Mucosa of rectum (tissue), 2 donors: ENCODE data around the gene USP24.
"Not testable (repeated sequence)": the region's sequence is repeated elsewhere in the genome, so short reads cannot be mapped to it uniquely, and the experiment has no call there.

Experiments
- H3K27ac ChIP-seq, 2 donors: one replicate each; pipeline ENCODE4 v1.7.0; 2013; ENCODE audit warnings: inconsistent platforms in 2 of 2, low read depth in 2 of 2, low read length in 2 of 2
- H3K27me3 ChIP-seq, 2 donors: one replicate each; pipeline ENCODE4 v1.7.0; 2013; ENCODE audit warnings: low read length in 2 of 2; ENCODE audit not compliant: control insufficient read depth in 2 of 2, insufficient read depth in 2 of 2
- H3K36me3 ChIP-seq, 2 donors: one replicate each; pipeline ENCODE4 v1.7.0; 2013; ENCODE audit warnings: low read length in 2 of 2; ENCODE audit not compliant: control insufficient read depth in 2 of 2, insufficient read depth in 2 of 2
- H3K4me1 ChIP-seq, 2 donors: one replicate each; pipeline ENCODE4 v1.7.0; 2013; ENCODE audit warnings: low read length in 2 of 2, mild to moderate bottlenecking in 1 of 2; ENCODE audit not compliant: control insufficient read depth in 2 of 2, insufficient read depth in 2 of 2
- H3K4me3 ChIP-seq, 2 donors: one replicate each; pipeline ENCODE4 v1.7.0; 2013; ENCODE audit warnings: low read length in 2 of 2
- H3K9ac ChIP-seq, 2 donors: one replicate each; pipeline ENCODE4 v1.7.0; 2013; ENCODE audit warnings: low read length in 2 of 2, low read depth in 1 of 2, mild to moderate bottlenecking in 1 of 2
- H3K9me3 ChIP-seq, 2 donors: one replicate each; pipeline ENCODE4 v1.7.0; 2013; ENCODE audit warnings: low read length in 2 of 2; ENCODE audit not compliant: control insufficient read depth in 2 of 2
- donor health status: healthy.
- donor health status: Normal muscosa, but diverticular disease.

Gene USP24

DNA sequence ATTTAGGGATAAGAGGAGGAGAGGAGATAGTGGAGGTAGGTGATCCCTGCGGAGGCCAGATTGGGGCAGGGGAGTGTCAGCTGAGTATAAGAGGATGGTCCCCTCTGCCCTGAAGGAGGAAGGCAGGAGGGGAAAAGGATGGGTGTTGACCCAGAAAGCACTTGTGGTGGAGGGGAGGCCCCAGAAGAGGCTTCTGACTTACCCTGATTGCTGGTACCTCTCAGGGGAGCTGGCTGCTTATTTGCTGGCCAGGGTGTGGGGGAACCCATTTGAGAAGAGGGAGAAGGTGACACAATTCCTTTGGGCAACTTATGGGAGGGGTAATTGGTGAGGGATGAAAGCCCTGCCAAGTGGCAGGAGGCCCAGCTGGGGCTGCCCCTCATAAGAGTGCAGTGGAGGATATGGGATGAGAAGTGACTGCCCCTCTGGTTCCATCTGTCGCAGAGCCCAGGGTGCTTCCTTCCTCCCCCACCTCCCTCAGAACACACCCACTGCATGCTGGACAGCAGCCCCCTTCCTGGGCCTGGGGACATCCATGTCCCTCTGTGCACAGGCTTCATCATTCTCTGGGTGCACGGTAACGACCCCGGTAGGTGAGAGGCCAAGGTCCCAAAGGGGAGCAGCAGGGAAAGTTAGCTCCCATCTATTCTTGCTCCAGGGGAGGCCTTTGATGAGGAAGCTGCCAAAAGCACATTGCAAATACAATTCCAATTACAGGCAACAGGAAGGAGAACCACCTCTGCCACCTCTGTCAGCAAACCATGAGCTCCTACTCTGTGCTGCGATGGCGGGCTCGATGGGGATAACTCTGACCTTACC, 177.2 kb downstream of the USP24 start:
- Histone ChIP-seq H3K4me3 (no peak overlapping the region), H3K9me3 (no peaks in the 10 kb centered on the region), H3K9ac (no peak overlapping the region), H3K27me3 (peaks cover 0 to 28% of the 10 kb centered on the region in 2 donors), H3K4me1 (peaks cover 3 to 4% of the 10 kb centered on the region in 2 donors), H3K36me3 (no peaks in the 10 kb centered on the region), H3K27ac (no peak overlapping the region)

DNA sequence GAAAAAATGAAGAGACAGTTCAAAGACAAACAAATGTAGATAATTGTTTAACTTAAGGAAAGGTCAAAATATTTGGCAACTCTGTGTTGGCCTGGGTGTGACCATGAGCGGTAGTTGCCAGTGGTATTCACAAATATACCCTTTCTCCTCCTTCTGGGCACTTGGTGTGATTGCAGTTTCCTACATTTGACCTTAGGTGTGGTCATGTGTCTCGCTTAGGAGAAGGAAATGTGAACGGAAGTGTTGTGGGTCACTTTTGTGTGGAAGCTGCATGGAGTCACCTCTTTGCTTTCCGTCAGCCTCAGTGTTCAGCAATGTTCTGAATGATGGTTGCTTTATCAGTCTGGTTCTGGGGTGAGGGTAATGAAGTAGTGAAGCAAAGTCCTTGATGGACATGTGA, 179.3 kb downstream of the USP24 start:
- no peaks in the 10 kb centered on the region for H3K36me3 ChIP-seq
- no peaks in the 10 kb centered on the region for H3K9me3 ChIP-seq
- H3K4me3 ChIP-seq: no peak overlapping the region
- peaks cover 0 to 25% of the 10 kb centered on the region in 2 donors for H3K27me3 ChIP-seq
- peaks cover 3 to 4% of the 10 kb centered on the region in 2 donors for H3K4me1 ChIP-seq
- no peak overlapping the region for H3K27ac ChIP-seq
- H3K9ac ChIP-seq: no peak overlapping the region

DNA sequence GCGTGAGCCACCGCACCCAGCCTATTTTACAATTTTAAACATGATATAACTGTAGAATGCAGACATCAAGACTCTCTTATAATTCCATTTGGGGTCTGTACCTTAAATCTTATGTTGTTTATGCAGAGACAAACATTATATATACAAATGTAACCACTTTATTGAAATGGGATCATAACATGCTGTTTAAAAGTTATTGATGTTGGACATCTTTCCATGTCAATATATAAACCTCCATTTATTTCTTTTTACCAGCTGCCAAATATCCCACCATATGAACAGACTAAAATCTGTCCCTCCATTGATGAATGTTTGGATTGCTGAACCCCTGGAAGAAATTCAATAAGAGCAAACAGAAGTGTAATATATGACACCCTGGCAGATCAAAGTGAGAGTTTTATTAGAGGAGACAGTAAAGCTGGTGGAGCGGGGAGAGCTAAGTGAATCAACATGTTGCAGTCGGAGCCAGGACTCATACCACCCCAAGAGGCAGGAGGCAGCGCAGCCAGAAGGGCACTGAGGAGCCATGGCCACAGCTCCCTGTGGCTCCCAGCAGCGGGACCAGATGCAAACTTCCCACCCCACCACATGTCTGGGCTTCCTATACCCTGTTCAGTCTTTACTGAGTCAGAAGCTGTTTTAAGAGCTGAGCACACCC, 180.6 kb downstream of the USP24 start:
- H3K9ac ChIP-seq: no peak overlapping the region
- no peaks in the 10 kb centered on the region for H3K9me3 ChIP-seq
- no peaks in the 10 kb centered on the region for H3K36me3 ChIP-seq
- H3K27ac ChIP-seq: no peak overlapping the region
- peaks cover 0 to under 1% of the 10 kb centered on the region in 2 donors for H3K4me1 ChIP-seq
- no peak overlapping the region for H3K4me3 ChIP-seq
- peaks cover 0 to 22% of the 10 kb centered on the region in 2 donors for H3K27me3 ChIP-seq

DNA sequence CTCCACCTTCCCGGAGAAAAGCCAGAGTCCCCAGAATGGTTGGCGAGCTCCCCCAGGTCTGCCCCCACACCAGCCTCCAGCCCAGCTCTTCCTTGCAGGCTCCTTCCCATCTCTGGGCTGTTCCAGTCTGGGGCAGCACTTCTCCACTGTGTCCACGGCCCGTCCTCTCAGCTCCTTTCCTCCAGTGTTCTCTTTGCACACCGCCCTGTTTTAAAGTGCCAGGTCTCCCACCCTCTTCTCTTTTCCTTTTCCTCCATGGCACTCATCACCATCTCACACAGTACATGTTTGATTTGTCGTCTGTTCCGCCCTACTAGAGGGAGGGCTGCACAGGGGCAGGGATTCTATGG, 181.9 kb downstream of the USP24 start:
- Histone ChIP-seq H3K36me3 (no peaks in the 10 kb centered on the region), H3K27ac (no peak overlapping the region), H3K4me3 (no peak overlapping the region), H3K27me3 (peaks cover 0 to 13% of the 10 kb centered on the region in 2 donors), H3K4me1 (no peaks in the 10 kb centered on the region), H3K9ac (no peak overlapping the region), H3K9me3 (no peaks in the 10 kb centered on the region)

DNA sequence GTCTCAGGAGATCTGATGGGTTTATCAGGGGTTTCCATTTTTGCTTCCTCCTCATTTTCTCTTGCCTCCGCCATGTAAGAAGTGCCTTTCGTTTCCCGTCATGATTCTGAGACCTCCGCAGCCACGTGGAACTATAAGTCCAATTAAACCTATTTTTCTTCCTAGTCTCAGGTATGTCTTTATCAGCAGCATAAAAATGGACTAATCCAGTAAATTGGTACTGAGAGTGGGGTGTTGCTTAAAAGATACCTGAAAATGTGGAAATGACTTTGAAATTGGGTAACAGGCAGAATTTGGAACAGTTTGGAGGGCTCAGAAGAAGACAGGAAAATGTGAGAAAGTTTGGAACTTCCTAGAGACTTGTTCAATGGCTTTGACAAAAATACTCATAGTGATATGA, 184.1 kb downstream of the USP24 start:
- not testable (repeated sequence) for H3K4me3 ChIP-seq, H3K4me1 ChIP-seq, H3K27ac ChIP-seq, H3K9me3 ChIP-seq, H3K9ac ChIP-seq, H3K36me3 ChIP-seq
- H3K27me3 ChIP-seq: peaks cover 0 to 11% of the 10 kb centered on the region in 2 donors

DNA sequence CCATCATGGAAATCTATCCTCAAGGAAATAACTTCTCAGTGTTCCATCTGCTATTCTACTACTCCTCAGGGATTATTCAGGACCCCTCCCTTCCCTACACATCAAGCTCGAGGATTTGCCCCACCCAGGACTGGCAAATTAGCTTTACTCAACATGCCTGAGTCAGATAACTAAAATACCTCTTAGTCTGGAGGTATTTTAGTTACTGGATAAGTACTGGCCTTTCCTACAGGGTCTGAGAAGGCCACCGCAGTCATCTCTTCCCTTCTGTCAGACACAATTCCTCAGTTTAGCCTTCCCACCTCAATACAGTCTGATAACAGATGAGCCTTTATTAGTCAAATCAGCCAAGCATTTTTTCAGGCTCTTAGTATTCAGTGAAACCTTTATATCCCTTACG, 188.5 kb downstream of the USP24 start:
- not testable (repeated sequence) for H3K9ac ChIP-seq, H3K4me1 ChIP-seq, H3K27ac ChIP-seq, H3K36me3 ChIP-seq, H3K9me3 ChIP-seq, H3K4me3 ChIP-seq, H3K27me3 ChIP-seq

DNA sequence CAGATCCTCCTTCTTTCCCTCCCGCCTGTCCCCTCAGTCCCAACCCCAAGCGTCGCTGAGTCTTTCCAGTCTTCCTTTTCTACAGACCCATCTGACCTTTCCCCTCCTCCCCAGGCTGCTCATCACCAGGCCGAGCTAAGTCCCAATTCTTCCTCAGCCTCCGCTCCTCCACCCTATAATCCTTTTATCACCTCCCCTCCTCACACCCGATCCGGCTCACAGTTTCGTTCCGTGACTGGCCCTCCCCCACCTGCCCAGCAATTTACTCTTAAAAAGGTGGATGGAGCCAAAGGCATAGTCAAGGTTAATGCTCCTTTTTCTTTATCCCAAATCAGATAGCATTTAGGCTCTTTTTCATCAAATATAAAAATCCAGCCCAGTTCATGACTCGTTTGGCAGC, 191.0 kb downstream of the USP24 start:
- H3K4me1 ChIP-seq, H3K4me3 ChIP-seq, H3K9ac ChIP-seq, H3K36me3 ChIP-seq, H3K27me3 ChIP-seq, H3K27ac ChIP-seq, H3K9me3 ChIP-seq: not testable (repeated sequence)

DNA sequence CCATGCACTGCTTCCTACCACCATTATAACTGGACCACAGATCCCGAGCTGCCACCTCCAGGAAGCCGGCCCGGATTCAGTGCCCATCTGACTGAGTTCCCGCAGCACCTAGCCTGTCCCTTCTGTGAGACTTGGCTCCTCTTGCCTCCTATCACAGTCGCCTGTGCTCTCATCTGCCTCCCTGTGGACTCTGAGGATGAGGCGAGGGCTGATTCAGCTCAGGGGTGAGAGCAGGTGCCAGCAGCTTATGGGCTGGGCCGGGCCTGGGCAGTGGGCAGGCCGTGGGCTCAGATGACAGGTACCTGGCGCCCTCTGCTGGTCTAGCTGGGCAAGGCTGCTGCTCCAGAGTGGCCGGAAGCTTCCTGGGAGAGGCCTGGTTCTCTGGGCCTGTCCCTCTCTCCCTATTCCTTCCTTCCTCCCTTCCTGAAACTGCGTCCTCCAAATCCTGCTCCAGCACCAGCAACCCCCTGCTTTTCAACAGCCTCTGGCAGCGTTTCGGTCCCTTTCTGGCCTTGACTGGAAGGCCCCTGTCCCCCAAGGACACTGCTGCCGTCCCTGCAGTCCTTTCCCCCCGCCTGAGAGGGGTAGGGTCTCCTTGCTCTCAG, 193.1 kb downstream of the USP24 start:
- Histone ChIP-seq H3K9ac (no peak overlapping the region), H3K4me3 (no peak overlapping the region), H3K9me3 (no peaks in the 10 kb centered on the region), H3K27ac (no peak overlapping the region), H3K27me3 (no peaks in the 10 kb centered on the region), H3K36me3 (no peaks in the 10 kb centered on the region), H3K4me1 (peaks cover 0 to 3% of the 10 kb centered on the region in 2 donors)

DNA sequence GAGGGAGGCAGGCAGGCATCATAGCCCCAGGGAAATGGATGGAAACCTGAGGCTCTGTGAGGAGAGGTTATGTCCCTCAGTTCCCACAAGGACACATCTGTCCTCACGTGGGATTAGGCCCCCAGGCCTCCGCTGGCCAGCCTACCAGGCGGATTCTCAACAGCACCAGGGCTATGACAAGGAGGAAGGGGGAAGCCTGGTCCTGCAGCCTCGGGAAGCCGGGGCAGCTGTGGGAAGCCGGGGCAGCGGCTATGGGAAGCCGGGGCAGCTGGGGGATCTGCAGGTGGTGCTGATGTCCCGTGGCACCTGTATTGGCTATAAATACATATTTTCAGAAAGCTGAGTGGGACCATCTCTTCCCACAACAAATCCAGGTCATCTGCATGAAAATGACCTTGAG, 196.8 kb downstream of the USP24 start:
- Histone ChIP-seq H3K27me3 (peaks cover 0 to 2% of the 10 kb centered on the region in 2 donors), H3K9me3 (no peaks in the 10 kb centered on the region), H3K4me1 (peaks cover 0 to 3% of the 10 kb centered on the region in 2 donors), H3K27ac (no peak overlapping the region), H3K36me3 (no peaks in the 10 kb centered on the region), H3K4me3 (no peak overlapping the region), H3K9ac (no peak overlapping the region)
